GM23338 (cell line): ENCODE results near the gene SYPL2.

Experiments
- CREB1 ChIP-seq: fragments of 250-450 bp; sonication (Bioruptor Pico); IDR thresholded peaks from 2 replicates; pipeline ENCODE4 v1.5.0; 2020; ENCODE audit warnings: low read depth, mild to moderate bottlenecking, moderate library complexity
- CTCF ChIP-seq, 2 experiments: fragments of 200-600 bp in 1 of 2; sonication (generic) in 1 of 2; conservative IDR thresholded peaks; 2 replicates each; pipeline versions ENCODE4 v1.5.1 to v1.6.1; 2016 to 2017; ENCODE audit warnings: antibody characterized with exemption in 2 of 2, low read depth in 2 of 2, mild to moderate bottlenecking in 2 of 2, moderate library complexity in 1 of 2
- EZH2 ChIP-seq: fragments of 200-600 bp; sonication (generic); IDR thresholded peaks from one replicate; pipeline ENCODE4 v1.8.0; 2017; ENCODE audit warnings: antibody characterized with exemption, mild to moderate bottlenecking, low read depth; ENCODE audit not compliant: unreplicated experiment
- POLR2AphosphoS5 ChIP-seq: IDR thresholded peaks from 2 replicates; pipeline ENCODE4 v1.6.1; 2016; ENCODE audit warnings: antibody characterized with exemption, low read depth
- REST ChIP-seq: IDR thresholded peaks from one replicate; pipeline ENCODE4 v1.6.1; 2018; ENCODE audit warnings: antibody characterized with exemption; ENCODE audit not compliant: unreplicated experiment

- TF ChIP-seq POLR2AphosphoS5: no peak
- no peak for TF ChIP-seq CTCF (conservative IDR thresholded peaks at IDR 0.05; ENCODE audit: low read depth in 2 of 2)
- no peak for TF ChIP-seq CREB1 (CRISPR knock-in tag)
- no peak for TF ChIP-seq REST
- no peak for TF ChIP-seq EZH2
Measured at GRCh38 chr1:109468061-109468460, 1.7 kb downstream of the SYPL2 start.
